DND-41 (cell line): Measurements from ENCODE around the gene CACNA1E.

ENCODE experiments used
- EZH2 ChIP-seq: IDR thresholded peaks from 3 replicates; pipeline ENCODE4 v1.6.1; 2012; ENCODE audit warnings: borderline replicate concordance, low read depth, mild to moderate bottlenecking, moderate library complexity, low read length, inconsistent platforms; ENCODE audit not compliant: severe bottlenecking
- TF ChIP-seq, protein P1 (sequence below): IDR thresholded peaks from 2 replicates; pipeline ENCODE4 v1.5.1; 2012; ENCODE audit warnings: borderline replicate concordance, low read length, moderate library complexity, mild to moderate bottlenecking; ENCODE audit not compliant: poor library complexity, severe bottlenecking; ENCODE audit errors: extremely low read depth

DNA sequence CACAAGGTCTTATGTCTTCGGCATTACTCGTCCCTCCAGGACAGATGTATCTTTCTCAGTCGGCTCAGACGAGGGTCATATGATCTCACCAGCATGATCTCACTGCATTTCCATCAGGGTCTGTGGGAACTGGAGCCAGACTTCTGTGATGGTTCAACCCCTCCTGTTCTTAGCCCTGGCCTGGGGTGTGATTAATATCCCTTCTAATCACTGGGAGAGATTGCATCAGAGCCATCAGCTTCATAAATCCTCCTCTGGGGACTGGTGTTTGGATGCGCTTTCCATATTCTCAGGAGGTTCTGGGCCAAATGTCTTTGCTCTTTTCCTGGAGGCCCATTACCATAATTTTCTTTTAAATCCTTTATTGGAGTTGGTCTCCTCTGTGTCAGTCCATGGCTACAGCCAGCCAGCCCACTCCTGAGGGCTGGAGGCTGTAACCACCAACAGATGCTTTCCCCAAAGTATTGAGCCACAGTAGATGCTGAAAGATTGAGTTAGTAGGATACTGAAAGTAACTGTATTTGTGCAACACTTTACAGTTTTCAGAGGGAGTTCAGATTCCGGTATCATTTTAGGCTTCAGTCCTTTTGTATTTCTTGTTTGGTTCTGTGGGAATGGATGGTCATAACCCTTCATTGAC, 20.0 kb downstream of the CACNA1E start:
- TF ChIP-seq, protein P1, sequence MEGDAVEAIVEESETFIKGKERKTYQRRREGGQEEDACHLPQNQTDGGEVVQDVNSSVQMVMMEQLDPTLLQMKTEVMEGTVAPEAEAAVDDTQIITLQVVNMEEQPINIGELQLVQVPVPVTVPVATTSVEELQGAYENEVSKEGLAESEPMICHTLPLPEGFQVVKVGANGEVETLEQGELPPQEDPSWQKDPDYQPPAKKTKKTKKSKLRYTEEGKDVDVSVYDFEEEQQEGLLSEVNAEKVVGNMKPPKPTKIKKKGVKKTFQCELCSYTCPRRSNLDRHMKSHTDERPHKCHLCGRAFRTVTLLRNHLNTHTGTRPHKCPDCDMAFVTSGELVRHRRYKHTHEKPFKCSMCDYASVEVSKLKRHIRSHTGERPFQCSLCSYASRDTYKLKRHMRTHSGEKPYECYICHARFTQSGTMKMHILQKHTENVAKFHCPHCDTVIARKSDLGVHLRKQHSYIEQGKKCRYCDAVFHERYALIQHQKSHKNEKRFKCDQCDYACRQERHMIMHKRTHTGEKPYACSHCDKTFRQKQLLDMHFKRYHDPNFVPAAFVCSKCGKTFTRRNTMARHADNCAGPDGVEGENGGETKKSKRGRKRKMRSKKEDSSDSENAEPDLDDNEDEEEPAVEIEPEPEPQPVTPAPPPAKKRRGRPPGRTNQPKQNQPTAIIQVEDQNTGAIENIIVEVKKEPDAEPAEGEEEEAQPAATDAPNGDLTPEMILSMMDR = no peak
- TF ChIP-seq EZH2 = no peak
